ENCODE results near the gene LRRC25. TPM values are rescaled to one million over a fixed set of nuclear protein-coding genes. Genes with fewer than 3 reads are reported as not detected.

Gene LRRC25
- total RNA-seq, 1 experiment from 2014 or later: not detected

GRCh38 chr19:18418483-18419194, 21.2 kb upstream of the LRRC25 start:
- peaks cover 18% of the 10 kb centered on the region for H3K36me3 Mint-ChIP-seq (ENCODE audit: insufficient read depth, unreplicated experiment)
- H3K4me1 ChIP-seq: peaks cover 36% of the 10 kb centered on the region
- peak overlapping the region; percentile 19 for H3K27ac Mint-ChIP-seq (ENCODE audit: unreplicated experiment)
- H3K9me3 Mint-ChIP-seq (ENCODE audit: unreplicated experiment): no peaks in the 10 kb centered on the region
- no peaks in the 10 kb centered on the region for H3K27me3 ChIP-seq (replicated peaks; ENCODE audit: control insufficient read depth, insufficient read depth, low read length)
- TF ChIP-seq CTCF (IDR thresholded peaks at IDR 0.05; ENCODE audit: insufficient read depth in 1 of 2, low read depth in 1 of 2, low read length in 1 of 2, severe bottlenecking in 1 of 2, unreplicated experiment in 1 of 2): no peak
- peak overlapping the region; percentile 85 for H3K4me3 ChIP-seq (ENCODE audit: low read depth, low read length)
- peaks cover 7% of the 10 kb centered on the region for H3K4me1 Mint-ChIP-seq (ENCODE audit: low read depth, unreplicated experiment)
- BruUV-seq (replicated peaks): no TSS peak
- no peaks in the 10 kb centered on the region for H3K36me3 ChIP-seq (ENCODE audit: control insufficient read depth, insufficient read depth, low read length)
- DNase-seq: no peak
- H3K4me3 Mint-ChIP-seq (ENCODE audit: unreplicated experiment): peak overlapping the region; percentile 89
- no peaks in the 10 kb centered on the region for H3K27me3 Mint-ChIP-seq (ENCODE audit: insufficient read depth, unreplicated experiment)
- H3K9me3 ChIP-seq: no peaks in the 10 kb centered on the region
- CTCF ChIA-PET: interaction anchor here (0.5 to 2.7 kb wide), 17 partner anchors 17 to 321 kb away, joined by 3 to 15 read pairs (median 5); partner anchors contain the start of genes GDF15 and LSM4
- intact Hi-C loops (cut with micrococcal nuclease; ENCODE audit: unreplicated experiment): loop anchor here (1.0 kb wide), 1 partner anchor 20 kb away; the partner anchor contains the start of gene ISYNA1
- POLR2A ChIA-PET: interaction anchor here (0.5 to 4.0 kb wide), 7 partner anchors 33 to 170 kb away, joined by 3 to 32 read pairs (median 3); partner anchors contain the start of genes GDF15, JUND and LSM4

GRCh38 chr19:18418029-18418482, 20.6 kb upstream of the LRRC25 start:
- Mint-ChIP-seq H3K36me3 (ENCODE audit: insufficient read depth, unreplicated experiment) (peaks cover 18% of the 10 kb centered on the region), H3K27me3 (ENCODE audit: insufficient read depth, unreplicated experiment) (no peaks in the 10 kb centered on the region), H3K4me1 (ENCODE audit: low read depth, unreplicated experiment) (peaks cover 3% of the 10 kb centered on the region), H3K9me3 (ENCODE audit: unreplicated experiment) (no peaks in the 10 kb centered on the region), H3K27ac (ENCODE audit: unreplicated experiment) (peak overlapping the region; percentile 19), H3K4me3 (ENCODE audit: unreplicated experiment) (peak overlapping the region; percentile 89)
- Histone ChIP-seq H3K4me3 (ENCODE audit: low read depth, low read length) (peak overlapping the region; percentile 57), H3K9me3 (no peaks in the 10 kb centered on the region), H3K36me3 (ENCODE audit: control insufficient read depth, insufficient read depth, low read length) (no peaks in the 10 kb centered on the region), H3K27me3 (replicated peaks; ENCODE audit: control insufficient read depth, insufficient read depth, low read length) (no peaks in the 10 kb centered on the region), H3K4me1 (peaks cover 33% of the 10 kb centered on the region)
- TF ChIP-seq CTCF (IDR thresholded peaks at IDR 0.05; ENCODE audit: insufficient read depth in 1 of 2, low read depth in 1 of 2, low read length in 1 of 2, severe bottlenecking in 1 of 2, unreplicated experiment in 1 of 2): no peak
- ChIA-PET POLR2A (interaction anchor here (0.5 to 4.0 kb wide), 6 partner anchors 38 to 193 kb away, joined by 3 to 32 read pairs (median 3); partner anchors contain the start of genes JUND and LSM4), CTCF (interaction anchor here (0.5 to 2.7 kb wide), 5 partner anchors 32 to 140 kb away, joined by 4 to 15 read pairs (median 7); partner anchors contain the start of gene GDF15)
- intact Hi-C loops (cut with micrococcal nuclease; ENCODE audit: unreplicated experiment): no loop called here
- DNase-seq: peak in 1 of 2 experiments; percentile 23
- BruUV-seq (replicated peaks): no TSS peak

GRCh38 chr19:18417250-18418028, 20.0 kb upstream of the LRRC25 start:
- H3K27ac Mint-ChIP-seq (ENCODE audit: unreplicated experiment): peak overlapping the region; percentile 91
- no peaks in the 10 kb centered on the region for H3K36me3 ChIP-seq (ENCODE audit: control insufficient read depth, insufficient read depth, low read length)
- no peaks in the 10 kb centered on the region for H3K27me3 ChIP-seq (replicated peaks; ENCODE audit: control insufficient read depth, insufficient read depth, low read length)
- ChIA-PET POLR2A (interaction anchor here (0.5 to 4.0 kb wide), 8 partner anchors 15 to 193 kb away, joined by 3 to 32 read pairs (median 4); partner anchors contain the start of genes JUND and LSM4), CTCF (interaction anchor here (0.5 to 2.7 kb wide), 9 partner anchors 16 to 140 kb away, joined by 4 to 15 read pairs (median 5); partner anchors contain the start of gene GDF15)
- TF ChIP-seq CTCF (IDR thresholded peaks at IDR 0.05; ENCODE audit: insufficient read depth in 1 of 2, low read depth in 1 of 2, low read length in 1 of 2, severe bottlenecking in 1 of 2, unreplicated experiment in 1 of 2): no peak
- intact Hi-C loops (cut with micrococcal nuclease; ENCODE audit: unreplicated experiment): no loop called here
- peak; percentile 84 to 86 for DNase-seq
- peak overlapping the region; percentile 57 for H3K4me3 ChIP-seq (ENCODE audit: low read depth, low read length)
- no peaks in the 10 kb centered on the region for H3K9me3 Mint-ChIP-seq (ENCODE audit: unreplicated experiment)
- H3K36me3 Mint-ChIP-seq (ENCODE audit: insufficient read depth, unreplicated experiment): peaks cover 18% of the 10 kb centered on the region
- H3K4me1 Mint-ChIP-seq (ENCODE audit: low read depth, unreplicated experiment): no peaks in the 10 kb centered on the region
- BruUV-seq (replicated peaks): TSS peak; percentile 45
- H3K4me3 Mint-ChIP-seq (ENCODE audit: unreplicated experiment): peak overlapping the region; percentile 89
- no peaks in the 10 kb centered on the region for H3K27me3 Mint-ChIP-seq (ENCODE audit: insufficient read depth, unreplicated experiment)
- peaks cover 33% of the 10 kb centered on the region for H3K4me1 ChIP-seq
- H3K9me3 ChIP-seq: no peaks in the 10 kb centered on the region

Data from Caco-2 (cell line).